SU-DHL-6 (cell line): ENCODE data around the gene FAXC.

Experiments
- CTCF ChIP-seq: fragments of 200-600 bp; sonication (generic); IDR thresholded peaks from one replicate; pipeline ENCODE4 v1.5.1; 2017; ENCODE audit warnings: antibody characterized with exemption, mild to moderate bottlenecking, low read length, moderate library complexity; ENCODE audit not compliant: insufficient read depth, poor library complexity, severe bottlenecking
- EZH2phosphoT487 ChIP-seq: fragments of 200-600 bp; sonication (generic), shearing (Covaris generic); conservative IDR thresholded peaks from 2 replicates; pipeline ENCODE4 v1.6.1; 2018; ENCODE audit warnings: mild to moderate bottlenecking, antibody characterized with exemption, low read length, moderate library complexity, mixed read lengths

DNA sequence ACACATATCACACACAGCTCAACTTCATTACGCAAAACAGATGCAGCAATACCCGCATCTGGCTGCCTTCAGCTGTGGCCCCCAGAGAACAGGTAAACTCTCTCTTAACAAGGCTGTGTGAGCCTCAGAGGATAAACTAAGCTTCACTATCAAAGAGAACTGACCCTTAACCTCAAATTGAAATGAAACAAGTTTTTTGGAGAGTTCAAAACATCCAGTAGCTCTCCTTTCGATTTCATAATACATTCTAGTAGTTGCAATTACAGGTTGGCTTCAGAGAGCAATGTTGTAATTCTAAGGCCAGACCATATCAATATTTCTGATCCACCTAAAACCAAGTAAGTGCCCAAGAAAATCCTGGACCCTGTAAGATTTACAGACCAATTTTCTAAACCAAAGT is 113.5 kb downstream of the FAXC start:
- no peak for TF ChIP-seq CTCF
- no peak for TF ChIP-seq EZH2phosphoT487
